Astrocyte (in vitro differentiated cells and primary cell): ENCODE measurements around the gene HNF1B.

Source experiments
- EZH2 ChIP-seq: IDR thresholded peaks from 2 replicates; pipeline ENCODE4 v1.6.1; 2012; ENCODE audit warnings: mild to moderate bottlenecking, low read length, inconsistent platforms; ENCODE audit not compliant: insufficient read depth
- TF ChIP-seq, protein P1 (sequence below): IDR thresholded peaks from 2 replicates; pipeline ENCODE4 v1.5.1; 2011; ENCODE audit warnings: low read depth, mild to moderate bottlenecking, inconsistent platforms, low read length, moderate library complexity; ENCODE audit not compliant: insufficient read depth

DNA sequence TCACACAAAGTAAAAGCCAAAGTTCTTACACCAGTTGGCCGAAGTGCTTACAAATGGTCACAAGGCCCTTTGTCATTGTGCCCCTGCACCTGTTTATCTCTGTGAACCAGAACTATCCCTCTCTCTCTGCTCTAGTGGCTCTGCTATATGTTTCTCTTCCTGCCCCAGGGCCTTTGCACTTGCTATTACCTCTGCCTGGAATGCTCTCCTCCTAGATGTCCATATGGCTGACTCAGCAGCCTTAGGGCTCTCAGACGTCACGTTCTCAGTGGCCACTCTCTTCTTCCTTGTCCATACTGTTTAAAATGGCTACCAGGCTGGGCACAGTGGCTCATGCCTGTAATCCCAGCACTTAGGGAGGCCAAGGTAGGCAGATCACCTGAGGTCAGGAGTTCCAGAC lies 62.9 kb downstream of the HNF1B start:
- TF ChIP-seq, protein P1, sequence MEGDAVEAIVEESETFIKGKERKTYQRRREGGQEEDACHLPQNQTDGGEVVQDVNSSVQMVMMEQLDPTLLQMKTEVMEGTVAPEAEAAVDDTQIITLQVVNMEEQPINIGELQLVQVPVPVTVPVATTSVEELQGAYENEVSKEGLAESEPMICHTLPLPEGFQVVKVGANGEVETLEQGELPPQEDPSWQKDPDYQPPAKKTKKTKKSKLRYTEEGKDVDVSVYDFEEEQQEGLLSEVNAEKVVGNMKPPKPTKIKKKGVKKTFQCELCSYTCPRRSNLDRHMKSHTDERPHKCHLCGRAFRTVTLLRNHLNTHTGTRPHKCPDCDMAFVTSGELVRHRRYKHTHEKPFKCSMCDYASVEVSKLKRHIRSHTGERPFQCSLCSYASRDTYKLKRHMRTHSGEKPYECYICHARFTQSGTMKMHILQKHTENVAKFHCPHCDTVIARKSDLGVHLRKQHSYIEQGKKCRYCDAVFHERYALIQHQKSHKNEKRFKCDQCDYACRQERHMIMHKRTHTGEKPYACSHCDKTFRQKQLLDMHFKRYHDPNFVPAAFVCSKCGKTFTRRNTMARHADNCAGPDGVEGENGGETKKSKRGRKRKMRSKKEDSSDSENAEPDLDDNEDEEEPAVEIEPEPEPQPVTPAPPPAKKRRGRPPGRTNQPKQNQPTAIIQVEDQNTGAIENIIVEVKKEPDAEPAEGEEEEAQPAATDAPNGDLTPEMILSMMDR, result no peak
- TF ChIP-seq EZH2, result no peak
